Myocyte (in vitro differentiated cells): ENCODE measurements around the gene UNCX. TPM values are rescaled to one million over a fixed set of nuclear protein-coding genes. Genes with fewer than 3 reads are reported as not detected.

Source experiments
- DNase-seq: peaks from one replicate; pipeline ENCODE4 v3.0.0-alpha.2; 2012; ENCODE audit warnings: low read depth
- total RNA-seq: library from RNA; depleted of rRNA; stranded (reverse); fragments of >200 nt; gene quantifications from 2 replicates; pipeline ENCODE4 v1.2.3, GENCODE V29; 2014

The UNCX gene
- total RNA-seq, 1 donor from 2014 or later: not detected

GRCh38 chr7:1231214-1232102, 1.2 kb upstream of the UNCX start:
- DNase-seq: no peak

- no peak for DNase-seq
These were observed 587 bp upstream of the UNCX start for GRCh38 chr7:1232103-1232466.

GRCh38 chr7:1233333-1234048, 819 bp downstream of the UNCX start:
- DNase-seq: no peak

GRCh38 chr7:1234049-1234880, 1.6 kb downstream of the UNCX start:
- DNase-seq: no peak

- no peak for DNase-seq
These were observed 2.3 kb downstream of the UNCX start for GRCh38 chr7:1234881-1235500.

GRCh38 chr7:1235501-1236131, 2.9 kb downstream of the UNCX start:
- no peak for DNase-seq

- DNase-seq: no peak
These were observed 3.5 kb downstream of the UNCX start for GRCh38 chr7:1236132-1236661.

GRCh38 chr7:1236831-1237701, 4.4 kb downstream of the UNCX start:
- DNase-seq: no peak

- DNase-seq: no peak
These were observed 5.1 kb downstream of the UNCX start for GRCh38 chr7:1237704-1238255.

- DNase-seq: no peak
These were observed 5.8 kb downstream of the UNCX start for GRCh38 chr7:1238450-1238882.

GRCh38 chr7:1238931-1239802, 6.5 kb downstream of the UNCX start:
- DNase-seq: no peak

GRCh38 chr7:1239803-1240516, 7.3 kb downstream of the UNCX start:
- DNase-seq: no peak

GRCh38 chr7:1240517-1241257, 8.0 kb downstream of the UNCX start:
- DNase-seq: no peak

- DNase-seq: no peak
These were observed 8.6 kb downstream of the UNCX start for GRCh38 chr7:1241258-1241602.

GRCh38 chr7:1241603-1242255, 9.1 kb downstream of the UNCX start:
- DNase-seq: no peak

GRCh38 chr7:1242256-1242605, 9.6 kb downstream of the UNCX start:
- no peak for DNase-seq
